HEK293 (cell line): Measurements from ENCODE around the gene MAPK12.
A peak's percentile ranks its signal among the peaks of the same experiment; 100 is the strongest.

Source experiments
- CTCF ChIA-PET: fragments of 350-600 bp; formaldehyde crosslinking; extraction: SDS; loops from one replicate; lab custom pipeline; 2021; ENCODE audit warnings: antibody characterized with exemption; lab: Yijun Ruan, JAX
- POLR2A ChIA-PET: fragments of 300-600 bp; formaldehyde crosslinking; extraction: SDS; loops from one replicate; lab custom pipeline; 2020; ENCODE audit warnings: antibody characterized with exemption, inconsistent platforms; lab: Yijun Ruan, JAX
- H3K27ac ChIP-seq: fragments of 200-500 bp; sonication (Bioruptor generic); 2 replicates; pipeline ENCODE4 v1.5.1; 2014; ENCODE audit warnings: low read depth, low read length, control low read depth, inconsistent platforms; ENCODE audit errors: extremely low read depth
- H3K36me3 ChIP-seq, 2 experiments: fragments of 200-500 bp in 1 of 2; sonication (Bioruptor generic) in 1 of 2; 1 replicate in 1 of 2; 2 replicates in 1 of 2; pipeline ENCODE4 v1.5.1; 2014 to 2017; ENCODE audit warnings: inconsistent platforms in 2 of 2, low read length in 2 of 2; ENCODE audit not compliant: control insufficient read depth in 2 of 2, insufficient read depth in 1 of 2
- H3K4me1 ChIP-seq: fragments of 200-500 bp; sonication (Bioruptor generic); 2 replicates; pipeline ENCODE4 v1.5.1; 2014; ENCODE audit warnings: mild to moderate bottlenecking, low read length, inconsistent platforms; ENCODE audit not compliant: control insufficient read depth, insufficient read depth
- H3K4me3 ChIP-seq: 2 replicates; pipeline ENCODE4 v1.5.1; 2011; ENCODE audit warnings: low read depth, mild to moderate bottlenecking, control low read depth, low read length, moderate library complexity
- H3K9me3 ChIP-seq: fragments of 200-500 bp; sonication (Bioruptor generic); 2 replicates; pipeline ENCODE4 v1.5.1; 2014; ENCODE audit warnings: low read depth, low read length, inconsistent platforms; ENCODE audit not compliant: control insufficient read depth, insufficient read depth
- BCL11A ChIP-seq: fragments of 450-650 bp; formaldehyde crosslinking; IDR thresholded peaks from 2 replicates; pipeline ENCODE4 v1.5.1; 2016; ENCODE audit warnings: low read depth, missing biosample characterization, missing genetic modification characterization
- GLI2 ChIP-seq: fragments of 450-650 bp; formaldehyde crosslinking; IDR thresholded peaks from 2 replicates; pipeline ENCODE4; 2017; ENCODE audit warnings: missing biosample characterization, missing genetic modification characterization, low read depth, borderline replicate concordance
- KLF1 ChIP-seq: fragments of 450-650 bp; formaldehyde crosslinking; IDR thresholded peaks from 2 replicates; pipeline ENCODE4 v1.5.1; 2016; ENCODE audit warnings: missing biosample characterization, missing genetic modification characterization
- KLF8 ChIP-seq: fragments of 450-650 bp; formaldehyde crosslinking; IDR thresholded peaks from 2 replicates; pipeline ENCODE4 v1.5.1; 2016; ENCODE audit warnings: missing biosample characterization, missing genetic modification characterization
- MZF1 ChIP-seq: fragments of 450-650 bp; formaldehyde crosslinking; IDR thresholded peaks from 2 replicates; pipeline ENCODE4 v1.5.1; 2017; ENCODE audit warnings: missing biosample characterization, missing genetic modification characterization, borderline replicate concordance
- ZBTB11 ChIP-seq: fragments of 450-650 bp; formaldehyde crosslinking; conservative IDR thresholded peaks from 2 replicates; pipeline ENCODE4 v1.5.1; 2016; ENCODE audit warnings: low read depth, missing biosample characterization, missing genetic modification characterization
- ZBTB17 ChIP-seq: fragments of 450-650 bp; formaldehyde crosslinking; IDR thresholded peaks from 2 replicates; pipeline ENCODE4 v1.5.1; 2016; ENCODE audit warnings: missing biosample characterization, missing genetic modification characterization
- ZBTB44 ChIP-seq: fragments of 450-650 bp; IDR thresholded peaks from 2 replicates; pipeline ENCODE4 v1.5.1; 2018; ENCODE audit warnings: missing biosample characterization, mild to moderate bottlenecking, missing genetic modification characterization
- ZFHX2 ChIP-seq: fragments of 450-650 bp; formaldehyde crosslinking; conservative IDR thresholded peaks from 2 replicates; pipeline ENCODE4 v1.5.1; 2016; ENCODE audit warnings: missing biosample characterization, missing genetic modification characterization
- ZNF133 ChIP-seq: fragments of 450-650 bp; formaldehyde crosslinking; IDR thresholded peaks from 2 replicates; pipeline ENCODE4 v1.5.1; 2016; ENCODE audit warnings: missing biosample characterization, missing genetic modification characterization
- ZNF16 ChIP-seq: fragments of 450-650 bp; formaldehyde crosslinking; IDR thresholded peaks from 2 replicates; pipeline ENCODE4 v1.5.1; 2016; ENCODE audit warnings: low read depth, missing biosample characterization, missing genetic modification characterization
- ZNF214 ChIP-seq: fragments of 450-650 bp; formaldehyde crosslinking; IDR thresholded peaks from 2 replicates; pipeline ENCODE4 v1.5.1; 2017; ENCODE audit warnings: missing biosample characterization, mild to moderate bottlenecking, missing genetic modification characterization, borderline replicate concordance
- ZNF398 ChIP-seq: fragments of 450-650 bp; formaldehyde crosslinking; IDR thresholded peaks from 2 replicates; pipeline ENCODE4 v1.5.1; 2017; ENCODE audit warnings: missing biosample characterization, missing genetic modification characterization
- ZNF416 ChIP-seq: fragments of 450-650 bp; formaldehyde crosslinking; IDR thresholded peaks from 2 replicates; pipeline ENCODE4 v1.5.1; 2016; ENCODE audit warnings: missing biosample characterization, missing genetic modification characterization
- ZNF530 ChIP-seq: fragments of 450-650 bp; formaldehyde crosslinking; IDR thresholded peaks from 2 replicates; pipeline ENCODE4 v1.5.1; 2016; ENCODE audit warnings: low read depth, missing biosample characterization, missing genetic modification characterization
- ZNF596 ChIP-seq: fragments of 450-650 bp; IDR thresholded peaks from 2 replicates; pipeline ENCODE4 v1.5.0; 2018; ENCODE audit warnings: missing biosample characterization, mild to moderate bottlenecking, missing genetic modification characterization, moderate library complexity
- ZNF600 ChIP-seq: fragments of 450-650 bp; formaldehyde crosslinking; IDR thresholded peaks from 2 replicates; pipeline ENCODE4 v1.5.1; 2016; ENCODE audit warnings: missing biosample characterization, missing genetic modification characterization
- ZNF645 ChIP-seq: fragments of 450-650 bp; formaldehyde crosslinking; IDR thresholded peaks from 2 replicates; pipeline ENCODE4; 2016; ENCODE audit warnings: missing biosample characterization, missing genetic modification characterization
- ZNF76 ChIP-seq: fragments of 450-650 bp; formaldehyde crosslinking; IDR thresholded peaks from 2 replicates; pipeline ENCODE4; 2016; ENCODE audit warnings: low read depth, missing biosample characterization, missing genetic modification characterization, borderline replicate concordance
- ZNF792 ChIP-seq: fragments of 450-650 bp; formaldehyde crosslinking; IDR thresholded peaks from 2 replicates; pipeline ENCODE4 v1.5.1; 2016; ENCODE audit warnings: missing biosample characterization, missing genetic modification characterization
- ZNF830 ChIP-seq: fragments of 450-650 bp; IDR thresholded peaks from 2 replicates; pipeline ENCODE4 v1.5.0; 2018; ENCODE audit warnings: missing biosample characterization, missing genetic modification characterization, low read depth, mild to moderate bottlenecking, moderate library complexity
- ZNF843 ChIP-seq: fragments of 450-650 bp; formaldehyde crosslinking; IDR thresholded peaks from 2 replicates; pipeline ENCODE4 v1.5.1; 2016; ENCODE audit warnings: missing biosample characterization, missing genetic modification characterization

Gene MAPK12

GRCh38 chr22:50275181-50276055 is 13.9 kb upstream of the MAPK12 start (continued):
- TF ChIP-seq ZBTB11 (tag by site-specific recombination) (no peak), GLI2 (tag by site-specific recombination) (no peak), ZNF416 (no peak), ZBTB17 (tag by site-specific recombination) (no peak), ZNF530 (tag by site-specific recombination) (no peak), BCL11A (tag by site-specific recombination) (peak; percentile 59; the same call in 1 of the 2 replicates), ZNF596 (tag by site-specific recombination) (no peak), KLF1 (tag by site-specific recombination) (peak; percentile 89), MZF1 (tag by site-specific recombination) (no peak), ZNF214 (tag by site-specific recombination) (no peak), ZNF830 (no peak), ZFHX2 (tag by site-specific recombination) (peak; percentile 57), ZNF843 (tag by site-specific recombination) (no peak), KLF8 (peak; percentile 26; the same call in 1 of the 2 replicates), ZNF645 (tag by site-specific recombination) (no peak)

GRCh38 chr22:50274771-50275170 is 13.3 kb upstream of the MAPK12 start:
- peaks cover 0 to 54% of the 10 kb centered on the region in 2 experiments; a peak in 2 of 3 replicates for H3K36me3 ChIP-seq
- no peak overlapping the region for H3K4me3 ChIP-seq
- POLR2A ChIA-PET = interaction anchor here (1.8 kb wide), 1 partner anchor 67 kb away, joined by 5 read pairs; no protein-coding TSS in a partner anchor
- no peaks in the 10 kb centered on the region for H3K9me3 ChIP-seq
- peaks cover 14% of the 10 kb centered on the region for H3K4me1 ChIP-seq
- no peak overlapping the region for H3K27ac ChIP-seq
- CTCF ChIA-PET = interaction anchor here (0.6 to 6.3 kb wide), 10 partner anchors 12 to 347 kb away, joined by 3 to 42 read pairs (median 4); no protein-coding TSS in a partner anchor
- TF ChIP-seq KLF1 (tag by site-specific recombination) = peak; percentile 76
- no peak for TF ChIP-seq GLI2 (tag by site-specific recombination)

GRCh38 chr22:50274311-50274710 is 12.8 kb upstream of the MAPK12 start:
- Histone ChIP-seq H3K9me3 (no peaks in the 10 kb centered on the region), H3K4me3 (no peak overlapping the region), H3K4me1 (peaks cover 14% of the 10 kb centered on the region), H3K36me3 (peaks cover 0 to 50% of the 10 kb centered on the region in 2 experiments; a peak in 2 of 3 replicates), H3K27ac (no peak overlapping the region)
- ChIA-PET POLR2A (no interaction called here), CTCF (interaction anchor here (0.6 to 6.3 kb wide), 7 partner anchors 11 to 67 kb away, joined by 3 to 42 read pairs (median 4); partner anchors contain the start of gene TUBGCP6)
- no peak for TF ChIP-seq ZNF76 (tag by site-specific recombination)
- TF ChIP-seq ZNF16 (tag by site-specific recombination) = no peak
- TF ChIP-seq ZNF600 (tag by site-specific recombination) = peak; percentile 41; the same call in 1 of the 2 replicates
- TF ChIP-seq ZBTB17 (tag by site-specific recombination) = peak; percentile 36; the same call in 1 of the 2 replicates
- no peak for TF ChIP-seq ZNF792 (tag by site-specific recombination)
- TF ChIP-seq ZNF133 (tag by site-specific recombination) = no peak
- TF ChIP-seq ZNF398 (tag by site-specific recombination) = 0 out of 2 replicates have a peak, but pooled peaks have one; percentile 9
- peak; percentile 47; the same call in 1 of the 2 replicates for TF ChIP-seq ZBTB44 (tag by site-specific recombination)
